NCI-H128 (cell line): ENCODE measurements around the gene TPPP.
"Not testable (repeated sequence)": the region's sequence is repeated elsewhere in the genome, so short reads cannot be mapped to it uniquely, and the experiment has no call there.

ENCODE experiments used
- DNase-seq: peaks from one replicate; lab custom pipeline; 2025; ENCODE audit not compliant: unreplicated experiment; lab: John Stamatoyannopoulos, UW

TPPP gene

GRCh38 chr5:693271-694041 is at the start of gene TPPP:
TSS of gene TPPP (minus strand) at chr5:693352. CDS start at chr5:678060, 15,292 bp downstream.
- peak; percentile 46 for DNase-seq

- not testable (repeated sequence) for DNase-seq
These were observed 49.1 kb upstream of the TPPP start for GRCh38 chr5:742276-742675.

DNA sequence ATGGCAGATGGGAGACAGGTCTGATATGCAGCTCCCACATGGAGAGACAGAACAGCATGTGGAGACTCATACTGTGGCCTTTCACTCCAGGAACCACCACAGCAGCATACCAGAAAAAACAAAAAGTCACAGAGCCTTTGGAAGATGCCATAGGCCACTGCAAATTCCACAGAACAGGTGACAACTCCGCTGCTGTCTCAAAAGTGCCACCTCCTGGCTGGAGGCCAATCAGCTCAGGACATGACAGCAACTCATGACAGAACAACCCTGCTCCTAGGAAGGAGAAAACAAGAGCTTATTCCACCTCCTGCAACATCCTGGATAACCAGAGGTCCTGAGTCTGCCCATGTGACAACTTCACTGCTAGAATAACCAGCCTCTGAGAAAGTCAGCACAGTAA is 41.0 kb upstream of the TPPP start:
- not testable (repeated sequence) for DNase-seq

- DNase-seq, result not testable (repeated sequence)
These were observed 39.8 kb upstream of the TPPP start for GRCh38 chr5:732754-733454.

DNA sequence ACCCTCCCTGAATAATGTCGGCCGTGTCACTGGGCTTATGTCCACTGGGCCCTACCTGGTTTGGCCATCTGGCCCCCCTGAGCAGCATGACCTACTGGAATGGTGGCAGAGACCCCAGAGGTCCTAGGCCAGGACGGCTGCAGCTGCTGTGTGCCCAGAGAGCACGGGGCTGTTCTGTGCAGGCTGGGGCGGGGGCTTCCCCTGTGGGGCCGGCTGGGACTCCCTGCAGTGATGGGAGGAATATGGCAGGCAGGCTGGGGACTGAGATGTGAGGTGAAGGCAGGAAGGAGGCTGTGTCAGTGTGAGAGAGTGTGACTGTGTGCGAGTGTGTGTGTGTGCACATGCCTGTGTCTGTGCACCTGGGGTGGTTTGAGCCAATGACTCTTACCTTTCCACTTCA is 36.1 kb upstream of the TPPP start:
- not testable (repeated sequence) for DNase-seq

DNA sequence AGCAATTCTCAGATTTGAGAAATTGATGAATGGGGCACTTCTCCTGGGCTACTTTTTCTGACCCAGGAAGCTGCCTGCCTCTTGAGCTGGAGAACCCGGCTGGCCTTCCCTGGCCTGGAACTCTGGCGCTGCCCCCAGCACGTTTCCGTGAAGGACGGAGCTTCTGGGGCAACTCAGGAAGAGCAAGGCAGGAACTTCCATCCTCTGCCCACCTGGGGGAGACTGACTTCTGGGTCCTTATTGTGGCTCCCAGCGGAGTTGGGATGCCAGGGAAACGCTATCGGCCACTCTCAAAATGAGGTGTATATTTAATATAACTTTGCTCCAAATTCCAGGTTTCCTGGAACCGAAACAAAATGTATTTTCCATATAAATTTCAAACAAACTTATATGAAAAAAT is 33.9 kb upstream of the TPPP start:
- not testable (repeated sequence) for DNase-seq

DNA sequence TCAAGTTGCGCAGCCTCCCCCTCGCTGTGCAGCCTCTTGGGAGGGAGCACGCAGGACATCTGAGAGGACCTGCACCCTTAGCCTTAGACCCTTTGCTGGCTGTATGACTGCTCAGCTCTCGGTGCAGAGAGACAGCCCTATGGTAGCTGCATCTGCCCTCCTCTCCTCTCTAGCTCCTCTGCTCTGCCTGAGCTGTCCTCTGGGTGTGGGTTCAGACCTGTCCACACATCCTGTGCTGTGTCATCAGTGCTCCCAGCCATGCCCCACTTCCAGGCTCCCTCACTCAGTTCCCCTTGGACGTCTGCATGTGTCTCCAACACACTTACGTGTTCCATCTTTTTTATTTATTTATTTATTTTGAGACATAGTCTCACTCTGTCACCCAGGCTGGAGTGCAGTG is 30.7 kb upstream of the TPPP start:
- not testable (repeated sequence) for DNase-seq

DNA sequence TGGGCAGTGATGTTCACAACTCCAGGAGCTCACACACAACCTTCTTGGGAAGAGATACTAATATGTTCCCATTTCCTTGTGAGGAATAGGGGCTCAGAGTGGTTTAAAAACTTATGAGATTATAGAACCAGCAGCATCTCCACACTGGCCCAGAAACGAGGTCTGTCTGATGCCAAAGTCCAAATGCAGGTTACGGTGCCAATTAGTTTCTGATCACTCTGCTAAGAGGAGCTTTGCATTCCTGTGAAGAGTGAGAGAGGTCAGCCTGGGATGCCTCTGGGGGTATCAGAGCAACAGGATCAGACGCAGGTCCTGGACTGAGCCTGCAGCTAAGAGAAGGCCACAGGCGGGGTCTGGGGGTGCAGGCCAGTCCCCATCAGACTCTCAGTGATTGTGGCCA is 30.2 kb upstream of the TPPP start:
- not testable (repeated sequence) for DNase-seq

- DNase-seq, result not testable (repeated sequence)
These were observed 26.2 kb upstream of the TPPP start for GRCh38 chr5:719379-719778.

GRCh38 chr5:717143-717542 is 24.0 kb upstream of the TPPP start:
- DNase-seq, result no peak

- DNase-seq, result not testable (repeated sequence)
These were observed 23.6 kb upstream of the TPPP start for GRCh38 chr5:716740-717139.

DNA sequence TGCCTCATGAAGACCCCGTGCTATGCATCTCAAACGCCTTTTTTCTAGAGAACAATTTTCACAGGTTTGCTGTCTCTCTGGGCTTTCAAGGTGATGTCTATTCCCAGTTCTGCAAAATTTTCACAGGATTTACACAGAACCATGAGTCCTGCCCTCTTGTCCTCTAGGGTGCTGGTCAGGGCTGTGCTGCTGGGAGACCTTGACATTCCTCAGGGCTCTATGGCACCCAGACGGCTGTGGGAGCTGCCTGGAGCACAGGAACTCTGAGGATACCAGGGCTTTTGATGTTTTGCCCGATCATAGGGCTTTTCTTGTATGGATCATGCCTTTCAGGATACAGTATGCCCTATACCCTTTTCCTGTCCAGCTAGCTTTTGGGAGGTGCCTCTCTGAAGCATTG is 22.5 kb upstream of the TPPP start:
- not testable (repeated sequence) for DNase-seq

- not testable (repeated sequence) for DNase-seq
These were observed 21.3 kb upstream of the TPPP start for GRCh38 chr5:714215-715118.

DNA sequence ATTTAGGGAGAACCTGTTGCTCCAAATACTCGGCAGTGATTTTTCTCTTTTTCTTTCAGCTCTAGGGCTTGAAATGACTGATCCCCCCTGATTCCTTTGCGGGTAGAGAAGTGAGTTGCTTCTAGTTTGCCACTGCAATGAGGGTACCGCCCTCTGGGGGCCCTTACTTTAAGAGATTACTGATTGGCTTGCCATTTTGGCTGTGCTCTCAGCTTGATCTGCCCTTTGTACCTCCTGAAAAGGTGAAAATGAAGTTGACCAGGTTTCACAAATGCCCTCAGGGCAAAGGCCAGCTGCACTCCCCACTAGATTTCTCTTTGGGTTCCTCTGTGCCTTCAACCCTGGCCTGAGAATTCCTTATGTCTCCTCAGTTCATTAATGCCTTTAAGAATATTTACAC is 20.5 kb upstream of the TPPP start:
- DNase-seq, result not testable (repeated sequence)

GRCh38 chr5:708848-709517 is 15.8 kb upstream of the TPPP start:
- DNase-seq, result not testable (repeated sequence)

- not testable (repeated sequence) for DNase-seq
These were observed 15.2 kb upstream of the TPPP start for GRCh38 chr5:708374-708773.

DNA sequence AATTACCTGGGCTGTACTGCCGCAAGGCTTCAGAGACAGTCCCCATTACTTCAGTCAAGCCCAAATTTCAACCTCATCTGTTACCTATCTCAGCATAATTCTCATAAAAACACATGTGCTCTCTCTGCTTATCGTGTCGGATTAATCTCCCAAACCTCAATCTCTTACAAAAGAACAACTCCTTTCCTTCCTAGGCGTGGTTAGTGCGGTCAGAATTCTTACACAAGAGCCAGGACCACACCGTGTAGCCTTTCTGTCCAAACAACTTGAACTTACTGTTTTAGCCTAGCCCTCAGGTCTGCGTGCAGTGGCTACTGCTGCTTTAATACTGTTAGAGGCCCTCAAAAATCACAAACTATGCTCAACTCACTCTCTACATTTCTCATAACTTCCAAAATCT is 13.0 kb upstream of the TPPP start:
- not testable (repeated sequence) for DNase-seq

- not testable (repeated sequence) for DNase-seq
These were observed 3.9 kb upstream of the TPPP start for GRCh38 chr5:696753-697702.

DNA sequence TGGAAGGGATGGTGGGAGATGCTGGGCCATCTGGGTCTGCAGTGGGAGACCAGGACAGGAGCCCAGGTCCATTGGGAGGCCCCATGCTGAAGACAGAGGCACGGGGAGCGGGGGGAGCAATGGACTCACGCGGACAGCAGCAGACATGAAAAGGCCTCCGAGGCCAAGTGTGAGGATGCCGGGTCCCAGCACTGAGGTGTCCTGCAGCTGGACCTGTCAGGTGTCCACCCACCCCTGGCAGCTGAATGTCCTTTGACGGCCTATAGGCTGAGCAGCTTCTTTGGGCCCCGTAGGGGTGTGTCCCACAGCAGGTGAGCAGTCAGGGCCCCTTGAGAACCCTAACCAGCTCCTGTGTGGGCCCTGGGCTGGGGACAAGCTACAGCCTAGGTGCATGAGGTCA is 3.0 kb upstream of the TPPP start:
- DNase-seq, result not testable (repeated sequence)

DNA sequence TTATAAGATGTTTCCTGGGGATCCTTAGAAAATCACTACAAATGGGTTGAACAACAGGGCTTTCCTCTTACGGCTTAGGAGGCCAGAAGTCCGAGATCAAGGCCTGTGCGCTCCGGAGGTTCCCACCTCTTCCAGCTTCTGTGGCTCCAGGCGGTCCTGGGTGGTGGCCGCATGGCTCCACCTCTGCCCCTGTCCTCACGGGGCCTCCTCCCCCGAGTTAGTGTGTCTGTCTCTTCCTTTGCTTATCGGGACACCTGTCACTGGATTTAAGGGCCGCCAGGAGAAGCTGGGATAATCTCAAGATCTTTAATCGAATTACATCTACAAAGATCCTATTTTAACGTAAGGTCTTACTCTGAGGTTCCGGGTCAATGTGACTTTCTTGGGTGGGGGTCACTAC is 2.3 kb upstream of the TPPP start:
- not testable (repeated sequence) for DNase-seq
